ENCODE results near the gene CYB5R2. TPM values are rescaled to one million over a fixed set of nuclear protein-coding genes. Genes with fewer than 3 reads are reported as not detected.

The CYB5R2 gene
- total RNA-seq, 3 donors from 2014 or later (not counting 1 experiment from before 2014, with no cell fraction given): 0.31 to 1.2 (median 0.55) TPM

DNA sequence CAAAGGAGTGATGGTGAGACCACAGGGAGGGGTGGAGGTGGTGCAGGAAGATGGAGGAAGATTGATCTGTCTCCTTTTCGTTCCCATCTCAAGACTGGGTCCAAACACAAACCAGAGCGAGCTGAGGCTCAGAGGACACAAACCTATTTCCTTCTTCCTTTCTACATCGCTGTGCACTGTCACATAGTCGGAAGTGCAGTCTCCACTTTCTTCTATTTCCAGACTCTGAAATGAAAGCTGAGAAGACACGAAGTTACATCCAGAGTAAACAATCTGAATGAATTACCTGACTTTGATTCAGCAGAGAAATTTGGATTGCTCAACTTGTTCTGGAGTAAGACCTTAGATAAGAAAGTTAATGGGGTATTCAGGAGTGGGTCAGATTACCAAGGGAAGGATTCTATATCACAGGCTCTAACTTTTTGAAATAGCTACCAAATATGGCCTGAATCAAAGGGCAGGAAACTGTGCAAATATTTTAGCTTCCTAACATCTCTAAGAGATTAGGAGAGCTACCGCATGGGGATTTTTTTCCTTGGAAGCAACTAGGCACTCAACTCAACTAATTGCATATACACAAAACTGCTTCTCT is 18.6 kb upstream of the CYB5R2 start:
- intact Hi-C loops (cut with micrococcal nuclease): loop anchor here (5.0 to 10.0 kb wide), 2 partner anchors 247 to 880 kb away; no protein-coding TSS in a partner anchor

DNA sequence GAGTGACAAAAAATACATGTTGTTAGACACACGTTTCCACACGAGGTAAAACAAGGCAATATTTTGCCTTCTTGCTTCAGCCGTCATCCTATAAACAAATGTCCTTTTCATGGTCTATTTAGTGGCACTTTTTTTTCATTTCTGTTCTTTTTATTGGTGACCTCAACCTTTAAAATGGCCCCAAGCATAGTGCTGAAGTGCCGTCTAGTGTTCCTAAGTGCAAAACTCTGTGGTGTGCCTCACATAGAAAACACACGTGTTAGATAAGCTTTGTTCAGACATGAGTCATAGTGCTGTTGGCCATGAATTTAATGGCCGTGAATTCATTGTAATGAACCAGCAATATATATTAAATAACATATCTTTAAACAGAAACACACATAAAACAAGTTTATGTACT is 17.3 kb upstream of the CYB5R2 start:
- no peak for ATAC-seq
- Mint-ChIP-seq H3K4me3 (no peak overlapping the region), H3K27me3 (ENCODE audit: low read depth in 2 of 2) (peaks cover 31 to 57% of the 10 kb centered on the region in 2 donors), H3K9me3 (no peaks in the 10 kb centered on the region), H3K36me3 (no peaks in the 10 kb centered on the region), H3K4me1 (no peaks in the 10 kb centered on the region), H3K27ac (no peak overlapping the region)
- Histone ChIP-seq H3K27me3 (ENCODE audit: control insufficient read depth, insufficient read depth, low read length) (peaks cover 10% of the 10 kb centered on the region), H3K4me1 (ENCODE audit: control insufficient read depth, insufficient read depth, low read length) (peaks cover 3% of the 10 kb centered on the region), H3K36me3 (ENCODE audit: control insufficient read depth, insufficient read depth, low read length) (no peaks in the 10 kb centered on the region), H3K27ac (ENCODE audit: low read length) (no peak overlapping the region), H3K4me3 (ENCODE audit: low read length) (no peak overlapping the region), H3K9me3 (ENCODE audit: control insufficient read depth, insufficient read depth, low read length) (no peaks in the 10 kb centered on the region)
- no peak for DNase-seq
- TF ChIP-seq, protein P1, sequence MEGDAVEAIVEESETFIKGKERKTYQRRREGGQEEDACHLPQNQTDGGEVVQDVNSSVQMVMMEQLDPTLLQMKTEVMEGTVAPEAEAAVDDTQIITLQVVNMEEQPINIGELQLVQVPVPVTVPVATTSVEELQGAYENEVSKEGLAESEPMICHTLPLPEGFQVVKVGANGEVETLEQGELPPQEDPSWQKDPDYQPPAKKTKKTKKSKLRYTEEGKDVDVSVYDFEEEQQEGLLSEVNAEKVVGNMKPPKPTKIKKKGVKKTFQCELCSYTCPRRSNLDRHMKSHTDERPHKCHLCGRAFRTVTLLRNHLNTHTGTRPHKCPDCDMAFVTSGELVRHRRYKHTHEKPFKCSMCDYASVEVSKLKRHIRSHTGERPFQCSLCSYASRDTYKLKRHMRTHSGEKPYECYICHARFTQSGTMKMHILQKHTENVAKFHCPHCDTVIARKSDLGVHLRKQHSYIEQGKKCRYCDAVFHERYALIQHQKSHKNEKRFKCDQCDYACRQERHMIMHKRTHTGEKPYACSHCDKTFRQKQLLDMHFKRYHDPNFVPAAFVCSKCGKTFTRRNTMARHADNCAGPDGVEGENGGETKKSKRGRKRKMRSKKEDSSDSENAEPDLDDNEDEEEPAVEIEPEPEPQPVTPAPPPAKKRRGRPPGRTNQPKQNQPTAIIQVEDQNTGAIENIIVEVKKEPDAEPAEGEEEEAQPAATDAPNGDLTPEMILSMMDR (IDR thresholded peaks at IDR 0.05): no peak
- intact Hi-C loops (cut with micrococcal nuclease): loop anchor here (5.0 to 10.0 kb wide), 2 partner anchors 246 to 878 kb away; no protein-coding TSS in a partner anchor
- WGBS (ENCODE audit: insufficient coverage): 82% methylated on average over 6 of the region's 6 CpGs

More for the DNA sequence above, 18.6 kb upstream of the CYB5R2 start:
- H3K4me1 ChIP-seq (ENCODE audit: control insufficient read depth, insufficient read depth, low read length): peaks cover 3% of the 10 kb centered on the region
- peaks cover 10% of the 10 kb centered on the region for H3K27me3 ChIP-seq (ENCODE audit: control insufficient read depth, insufficient read depth, low read length)
- no peak overlapping the region for H3K4me3 ChIP-seq (ENCODE audit: low read length)
- Mint-ChIP-seq H3K27ac (no peak overlapping the region), H3K9me3 (no peaks in the 10 kb centered on the region), H3K4me1 (no peaks in the 10 kb centered on the region), H3K4me3 (no peak overlapping the region), H3K36me3 (no peaks in the 10 kb centered on the region), H3K27me3 (ENCODE audit: low read depth in 2 of 2) (peaks cover 31 to 57% of the 10 kb centered on the region in 2 donors)
- TF ChIP-seq, protein P1 (IDR thresholded peaks at IDR 0.05): no peak
- no peak for DNase-seq
- H3K27ac ChIP-seq (ENCODE audit: low read length): no peak overlapping the region
- H3K9me3 ChIP-seq (ENCODE audit: control insufficient read depth, insufficient read depth, low read length): no peaks in the 10 kb centered on the region
- H3K36me3 ChIP-seq (ENCODE audit: control insufficient read depth, insufficient read depth, low read length): no peaks in the 10 kb centered on the region
- no peak for ATAC-seq
- 84% methylated on average over 5 of the region's 6 CpGs for WGBS (ENCODE audit: insufficient coverage)

DNA sequence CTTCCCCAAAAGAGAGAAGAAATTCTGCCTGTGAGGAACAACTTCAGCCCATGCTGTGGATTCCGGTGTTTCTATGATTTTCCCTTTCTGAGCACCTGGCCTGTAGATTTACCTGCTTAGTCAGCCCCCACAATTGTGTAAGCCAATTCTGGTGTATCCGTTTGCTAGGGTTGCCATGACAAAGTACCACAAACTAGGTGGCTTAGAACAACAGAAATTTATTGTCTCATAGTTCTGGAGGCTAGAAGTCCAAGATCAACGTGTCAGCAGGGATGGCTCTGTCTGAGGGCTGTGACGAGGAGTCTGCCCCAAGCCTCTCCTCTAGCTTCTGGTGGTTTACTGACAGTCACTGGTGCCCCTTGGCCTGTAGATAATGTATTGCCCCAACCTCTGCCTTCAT is 15.9 kb upstream of the CYB5R2 start:
- 78% methylated on average over 4 of the region's 4 CpGs for WGBS (ENCODE audit: insufficient coverage)
- ATAC-seq (no peak), DNase-seq (no peak)
- H3K4me3 ChIP-seq (ENCODE audit: low read length): no peak overlapping the region
- Mint-ChIP-seq H3K36me3 (no peaks in the 10 kb centered on the region), H3K4me3 (no peak overlapping the region), H3K27me3 (ENCODE audit: low read depth in 2 of 2) (peaks cover 34 to 55% of the 10 kb centered on the region in 2 donors), H3K4me1 (no peaks in the 10 kb centered on the region), H3K9me3 (no peaks in the 10 kb centered on the region), H3K27ac (no peak overlapping the region)
- H3K27me3 ChIP-seq (ENCODE audit: control insufficient read depth, insufficient read depth, low read length): peaks cover 8% of the 10 kb centered on the region
- H3K27ac ChIP-seq (ENCODE audit: low read length): no peak overlapping the region
- intact Hi-C loops (cut with micrococcal nuclease): no loop called here
- no peaks in the 10 kb centered on the region for H3K36me3 ChIP-seq (ENCODE audit: control insufficient read depth, insufficient read depth, low read length)
- H3K4me1 ChIP-seq (ENCODE audit: control insufficient read depth, insufficient read depth, low read length): no peaks in the 10 kb centered on the region
- TF ChIP-seq, protein P1 (IDR thresholded peaks at IDR 0.05): no peak
- no peaks in the 10 kb centered on the region for H3K9me3 ChIP-seq (ENCODE audit: control insufficient read depth, insufficient read depth, low read length)

Data from natural killer cell (primary cell).